ENCODE measurements around the gene CDC40. TPM values are rescaled to one million over a fixed set of nuclear protein-coding genes. Genes with fewer than 3 reads are reported as not detected.

CDC40 gene
- total RNA-seq, 4 donors from 2014 or later = 12.7 to 29.7 (median 20.5) TPM

DNA sequence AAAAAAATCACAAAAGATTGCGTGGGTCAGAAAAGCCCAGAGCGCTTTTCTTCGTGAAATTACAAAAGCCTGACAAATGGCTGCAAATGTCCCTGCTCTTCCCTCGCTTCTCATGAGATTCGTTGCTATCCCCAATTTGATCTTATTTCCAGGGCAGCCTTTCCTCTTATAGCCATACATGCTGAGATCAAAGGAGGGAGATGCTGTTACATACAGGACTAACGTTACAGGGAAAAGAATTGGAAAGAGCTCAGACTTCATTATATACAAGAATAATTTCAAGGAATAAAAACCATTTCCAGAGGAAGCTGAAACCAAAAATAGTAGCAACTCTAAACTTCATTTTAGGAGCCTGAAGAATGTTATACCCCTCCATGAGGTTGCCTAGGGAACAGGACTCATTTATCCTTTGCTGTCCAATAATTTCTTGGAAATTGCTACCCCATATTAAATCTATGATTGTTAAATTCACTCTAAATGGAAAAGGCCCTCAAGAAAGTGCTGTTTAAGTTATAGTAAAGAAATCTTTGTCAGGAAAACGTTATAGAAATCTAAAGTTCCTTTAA, 97.0 kb downstream of the CDC40 start:
- H3K4me1 ChIP-seq = no peaks in the 10 kb centered on the region
- H3K9me3 ChIP-seq = no peaks in the 10 kb centered on the region
- TF ChIP-seq, protein P1, sequence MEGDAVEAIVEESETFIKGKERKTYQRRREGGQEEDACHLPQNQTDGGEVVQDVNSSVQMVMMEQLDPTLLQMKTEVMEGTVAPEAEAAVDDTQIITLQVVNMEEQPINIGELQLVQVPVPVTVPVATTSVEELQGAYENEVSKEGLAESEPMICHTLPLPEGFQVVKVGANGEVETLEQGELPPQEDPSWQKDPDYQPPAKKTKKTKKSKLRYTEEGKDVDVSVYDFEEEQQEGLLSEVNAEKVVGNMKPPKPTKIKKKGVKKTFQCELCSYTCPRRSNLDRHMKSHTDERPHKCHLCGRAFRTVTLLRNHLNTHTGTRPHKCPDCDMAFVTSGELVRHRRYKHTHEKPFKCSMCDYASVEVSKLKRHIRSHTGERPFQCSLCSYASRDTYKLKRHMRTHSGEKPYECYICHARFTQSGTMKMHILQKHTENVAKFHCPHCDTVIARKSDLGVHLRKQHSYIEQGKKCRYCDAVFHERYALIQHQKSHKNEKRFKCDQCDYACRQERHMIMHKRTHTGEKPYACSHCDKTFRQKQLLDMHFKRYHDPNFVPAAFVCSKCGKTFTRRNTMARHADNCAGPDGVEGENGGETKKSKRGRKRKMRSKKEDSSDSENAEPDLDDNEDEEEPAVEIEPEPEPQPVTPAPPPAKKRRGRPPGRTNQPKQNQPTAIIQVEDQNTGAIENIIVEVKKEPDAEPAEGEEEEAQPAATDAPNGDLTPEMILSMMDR (IDR thresholded peaks at IDR 0.05) = no peak
- TF ChIP-seq POLR2A (IDR thresholded peaks at IDR 0.05) = no peak
- H3K4me3 ChIP-seq = no peak overlapping the region
- H3K36me3 ChIP-seq = no peaks in the 10 kb centered on the region
- H3K27ac ChIP-seq = no peak overlapping the region
- H3K27me3 ChIP-seq = no peaks in the 10 kb centered on the region
- no peak for DNase-seq

Other genes starting within 250 kb of the CDC40 start
- not detected for gene GPR6, start 202.1 kb upstream of the CDC40 start, total RNA-seq
- 10 to 100 TPM in 1 of 4 donors, 1 to 10 TPM in 3; 1.8 to 14.0 (median 5.9) TPM for gene WASF1, start 757 bp upstream of the CDC40 start, total RNA-seq
- gene METTL24, start 177.9 kb downstream of the CDC40 start, total RNA-seq = 10 to 100 TPM in 1 of 4 donors, 1 to 10 TPM in 3; 3.9 to 11.2 (median 6.8) TPM
- 1 to 10 TPM; 3.3 to 9.8 (median 4.0) TPM for gene DDO, start 235.1 kb downstream of the CDC40 start, total RNA-seq

All from Peyer's patch (tissue), 4 donors.